Smooth muscle cell of the brain vasculature (primary cell): ENCODE data around the gene TANC1.
"Not testable (repeated sequence)": the region's sequence is repeated elsewhere in the genome, so short reads cannot be mapped to it uniquely, and the experiment has no call there.

Experiments used
- DNase-seq: peaks from one replicate; pipeline ENCODE4 v3.0.0-alpha.2; 2012; ENCODE audit warnings: low read depth, low spot score

Gene TANC1

GRCh38 chr2:159029936-159030335 is 61.5 kb downstream of the TANC1 start:
- no peak for DNase-seq

GRCh38 chr2:159030674-159031380 is 62.4 kb downstream of the TANC1 start:
- peak; percentile 35 for DNase-seq

- DNase-seq: no peak
These were observed 63.7 kb downstream of the TANC1 start for GRCh38 chr2:159032146-159032545.

GRCh38 chr2:159032580-159032979 is 64.1 kb downstream of the TANC1 start:
- no peak for DNase-seq

- no peak for DNase-seq
These were observed 66.3 kb downstream of the TANC1 start for GRCh38 chr2:159034713-159035112.

- DNase-seq: no peak
These were observed 67.5 kb downstream of the TANC1 start for GRCh38 chr2:159035790-159036411.

GRCh38 chr2:159036461-159036860 is 68.0 kb downstream of the TANC1 start:
- DNase-seq: not testable (repeated sequence)

GRCh38 chr2:159041328-159041727 is 72.9 kb downstream of the TANC1 start:
- not testable (repeated sequence) for DNase-seq

- DNase-seq: no peak
These were observed 73.8 kb downstream of the TANC1 start for GRCh38 chr2:159042115-159042850.

GRCh38 chr2:159043710-159044109 is 75.3 kb downstream of the TANC1 start:
- no peak for DNase-seq

- no peak for DNase-seq
These were observed 76.4 kb downstream of the TANC1 start for GRCh38 chr2:159044804-159045286.

GRCh38 chr2:159045545-159046454 is 77.4 kb downstream of the TANC1 start:
- DNase-seq: no peak

- DNase-seq: no peak
These were observed 78.5 kb downstream of the TANC1 start for GRCh38 chr2:159046966-159047365.

GRCh38 chr2:159050426-159050825 is 82.0 kb downstream of the TANC1 start:
- DNase-seq: no peak

GRCh38 chr2:159051133-159051532 is 82.7 kb downstream of the TANC1 start:
- DNase-seq: no peak

GRCh38 chr2:159051661-159052060 is 83.2 kb downstream of the TANC1 start:
- DNase-seq: no peak

GRCh38 chr2:159052157-159052601 is 83.7 kb downstream of the TANC1 start:
- no peak for DNase-seq

- no peak for DNase-seq
These were observed 85.0 kb downstream of the TANC1 start for GRCh38 chr2:159053161-159054031.

- DNase-seq: no peak
These were observed 85.5 kb downstream of the TANC1 start for GRCh38 chr2:159054032-159054334.

- DNase-seq: no peak
These were observed 86.5 kb downstream of the TANC1 start for GRCh38 chr2:159054985-159055384.

GRCh38 chr2:159060518-159060917 is 92.1 kb downstream of the TANC1 start:
- DNase-seq: no peak
